C4-2B (cell line): Measurements from ENCODE around the gene MTMR11.

ENCODE experiments used
- ZFX ChIP-seq: fragments of 450-650 bp; IDR thresholded peaks from 2 replicates; pipeline ENCODE4 v1.6.1; 2017
- TF ChIP-seq, protein P1 (sequence below): fragments of 450-650 bp; conservative IDR thresholded peaks from 2 replicates; pipeline ENCODE4 v1.5.1; 2017; ENCODE audit warnings: mild to moderate bottlenecking

DNA sequence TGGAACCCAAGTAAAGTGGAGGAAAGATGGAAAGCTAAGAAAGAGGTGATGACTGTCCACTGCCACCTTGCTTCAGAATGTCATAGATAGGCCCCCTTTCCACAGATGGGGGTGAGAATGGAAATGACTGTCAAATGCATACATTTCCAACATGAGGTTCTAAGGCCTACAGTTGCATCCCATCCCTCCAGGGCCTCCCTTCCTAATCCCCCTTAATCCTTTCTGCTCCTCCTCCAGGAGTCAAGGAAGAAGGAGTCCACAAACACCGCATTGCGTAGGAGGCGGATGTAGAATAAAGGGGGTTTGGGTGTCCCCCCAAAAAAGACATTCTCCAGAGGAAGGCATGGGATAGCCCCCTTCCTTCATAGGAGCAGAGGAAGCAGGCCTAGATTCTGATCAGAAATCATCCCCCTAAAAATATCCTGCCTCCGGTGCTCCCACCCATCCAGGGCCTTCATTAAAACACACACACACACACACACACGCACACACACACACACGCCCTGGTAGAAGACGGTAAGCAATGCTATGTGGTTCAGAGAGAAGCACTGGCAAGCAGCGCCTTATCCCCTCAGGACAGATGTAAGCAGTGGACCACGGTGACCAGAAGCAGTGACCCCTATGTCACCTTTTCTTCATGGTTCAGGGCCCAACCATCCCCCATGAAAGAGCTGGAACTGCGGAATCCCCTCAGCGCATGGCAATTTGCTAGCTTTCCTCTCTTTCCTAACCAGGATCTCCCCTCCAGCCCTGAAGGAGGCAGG, 21.1 kb downstream of the MTMR11 start:
- TF ChIP-seq, protein P1, sequence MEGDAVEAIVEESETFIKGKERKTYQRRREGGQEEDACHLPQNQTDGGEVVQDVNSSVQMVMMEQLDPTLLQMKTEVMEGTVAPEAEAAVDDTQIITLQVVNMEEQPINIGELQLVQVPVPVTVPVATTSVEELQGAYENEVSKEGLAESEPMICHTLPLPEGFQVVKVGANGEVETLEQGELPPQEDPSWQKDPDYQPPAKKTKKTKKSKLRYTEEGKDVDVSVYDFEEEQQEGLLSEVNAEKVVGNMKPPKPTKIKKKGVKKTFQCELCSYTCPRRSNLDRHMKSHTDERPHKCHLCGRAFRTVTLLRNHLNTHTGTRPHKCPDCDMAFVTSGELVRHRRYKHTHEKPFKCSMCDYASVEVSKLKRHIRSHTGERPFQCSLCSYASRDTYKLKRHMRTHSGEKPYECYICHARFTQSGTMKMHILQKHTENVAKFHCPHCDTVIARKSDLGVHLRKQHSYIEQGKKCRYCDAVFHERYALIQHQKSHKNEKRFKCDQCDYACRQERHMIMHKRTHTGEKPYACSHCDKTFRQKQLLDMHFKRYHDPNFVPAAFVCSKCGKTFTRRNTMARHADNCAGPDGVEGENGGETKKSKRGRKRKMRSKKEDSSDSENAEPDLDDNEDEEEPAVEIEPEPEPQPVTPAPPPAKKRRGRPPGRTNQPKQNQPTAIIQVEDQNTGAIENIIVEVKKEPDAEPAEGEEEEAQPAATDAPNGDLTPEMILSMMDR = no peak
- TF ChIP-seq ZFX = no peak
